OCI-LY7 (cell line): Measurements from ENCODE around the gene RPLP1.

Experiments used
- EZH2phosphoT487 ChIP-seq: fragments of 200-600 bp; sonication (generic); IDR thresholded peaks from 2 replicates; pipeline ENCODE4 v1.6.1; 2018; ENCODE audit warnings: low read depth, borderline replicate concordance, mild to moderate bottlenecking, mixed run types, antibody characterized with exemption, low read length, moderate library complexity, mixed read lengths
- TF ChIP-seq, protein P1 (sequence below): fragments of 200-600 bp; sonication (generic); conservative IDR thresholded peaks from 2 replicates; pipeline ENCODE4 v1.5.1; 2014; ENCODE audit warnings: mild to moderate bottlenecking, antibody characterized with exemption, low read length, moderate library complexity, mixed read lengths

- TF ChIP-seq, protein P1, sequence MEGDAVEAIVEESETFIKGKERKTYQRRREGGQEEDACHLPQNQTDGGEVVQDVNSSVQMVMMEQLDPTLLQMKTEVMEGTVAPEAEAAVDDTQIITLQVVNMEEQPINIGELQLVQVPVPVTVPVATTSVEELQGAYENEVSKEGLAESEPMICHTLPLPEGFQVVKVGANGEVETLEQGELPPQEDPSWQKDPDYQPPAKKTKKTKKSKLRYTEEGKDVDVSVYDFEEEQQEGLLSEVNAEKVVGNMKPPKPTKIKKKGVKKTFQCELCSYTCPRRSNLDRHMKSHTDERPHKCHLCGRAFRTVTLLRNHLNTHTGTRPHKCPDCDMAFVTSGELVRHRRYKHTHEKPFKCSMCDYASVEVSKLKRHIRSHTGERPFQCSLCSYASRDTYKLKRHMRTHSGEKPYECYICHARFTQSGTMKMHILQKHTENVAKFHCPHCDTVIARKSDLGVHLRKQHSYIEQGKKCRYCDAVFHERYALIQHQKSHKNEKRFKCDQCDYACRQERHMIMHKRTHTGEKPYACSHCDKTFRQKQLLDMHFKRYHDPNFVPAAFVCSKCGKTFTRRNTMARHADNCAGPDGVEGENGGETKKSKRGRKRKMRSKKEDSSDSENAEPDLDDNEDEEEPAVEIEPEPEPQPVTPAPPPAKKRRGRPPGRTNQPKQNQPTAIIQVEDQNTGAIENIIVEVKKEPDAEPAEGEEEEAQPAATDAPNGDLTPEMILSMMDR, result no peak
- TF ChIP-seq EZH2phosphoT487, result no peak
Measured at GRCh38 chr15:69446953-69447352, 5.7 kb upstream of the RPLP1 start.
